Activated T-helper 1 cell treated with anti-CD3 and anti-CD28 coated beads, Interleukin-12 subunit alpha, Interleukin-12 subunit beta, Interleukin-2, Interleukin-4 antibody, amounts not matched to agents 30 ng/mL and 10 ng/mL and 1 ng/mL, durations not matched to agents 14 hours and 24 hours and 36 hours (primary cell): ENCODE measurements around the gene S100Z. TPM values are rescaled to one million over a fixed set of nuclear protein-coding genes. Genes with fewer than 3 reads are reported as not detected.
"Not testable (repeated sequence)": the region's sequence is repeated elsewhere in the genome, so short reads cannot be mapped to it uniquely, and the experiment has no call there.

Experiments
- DNase-seq: peaks from one replicate; pipeline ENCODE4 v3.0.0; 2021; ENCODE audit warnings: low spot score
- H3K27ac Mint-ChIP-seq: one replicate; pipeline ENCODE4 v1.8.0; 2021; ENCODE audit warnings: mild to moderate bottlenecking, mixed read lengths
- H3K27me3 Mint-ChIP-seq: one replicate; pipeline ENCODE4 v1.8.0; 2022; ENCODE audit warnings: mild to moderate bottlenecking, moderate library complexity, mixed read lengths; ENCODE audit not compliant: insufficient read depth
- H3K36me3 Mint-ChIP-seq: one replicate; pipeline ENCODE4 v1.8.0; 2021; ENCODE audit warnings: low read depth, mixed read lengths
- H3K4me1 Mint-ChIP-seq: one replicate; pipeline ENCODE4 v1.8.0; 2021; ENCODE audit warnings: low read depth, mixed read lengths
- H3K4me3 Mint-ChIP-seq: one replicate; pipeline ENCODE4 v1.8.0; 2021; ENCODE audit warnings: mild to moderate bottlenecking, moderate library complexity, mixed read lengths
- H3K9me3 Mint-ChIP-seq: one replicate; pipeline ENCODE4 v1.8.0; 2021; ENCODE audit warnings: mixed read lengths
- intact Hi-C: fragments of 100-400 bp; cut with micrococcal nuclease; formaldehyde crosslinking; loops from one replicate; pipeline ENCODE4 v1.15.1; 2024
- total RNA-seq: library from RNA; stranded (reverse); gene quantifications from 2 replicates; pipeline ENCODE4 v1.2.3, GENCODE V29; 2022

The S100Z gene
- total RNA-seq, 1 donor from 2014 or later, result 0.67 TPM

DNA sequence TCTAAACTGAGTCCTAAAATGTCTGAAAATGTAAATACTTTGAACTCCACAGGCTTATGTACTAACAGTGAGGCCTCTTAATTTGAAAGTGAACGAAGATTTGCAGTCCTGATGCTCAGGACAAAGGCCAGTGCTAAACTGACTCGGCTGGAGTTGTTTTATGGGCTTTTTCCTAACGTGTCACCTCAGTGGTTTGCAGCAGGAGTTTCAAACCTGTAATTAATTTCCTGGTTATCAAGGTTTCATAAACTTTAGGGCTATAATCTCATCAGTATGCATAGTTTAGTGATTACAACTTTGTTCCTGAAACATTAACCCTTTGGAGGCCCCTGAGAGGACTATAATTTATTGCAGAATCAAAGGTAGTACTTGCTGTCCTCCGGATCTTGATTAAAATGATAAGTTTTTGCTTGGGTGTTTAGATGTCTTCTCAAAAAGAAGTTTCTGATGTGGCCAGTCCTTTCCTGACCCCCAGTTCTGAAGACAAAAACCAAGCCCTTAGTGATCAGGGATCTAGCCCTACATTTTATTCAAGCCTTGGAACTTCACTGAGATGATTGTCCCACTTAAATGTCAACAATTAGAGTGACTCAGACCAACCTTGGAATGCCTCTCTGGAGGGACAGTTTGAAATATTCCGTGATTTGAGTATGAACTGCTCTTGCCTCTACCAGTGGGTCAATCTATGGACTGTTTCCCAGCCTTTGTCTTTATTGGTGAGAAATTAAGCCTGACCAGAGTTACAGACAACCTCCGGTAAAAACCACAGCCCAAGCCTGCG, 11.1 kb upstream of the S100Z start:
- Mint-ChIP-seq H3K36me3 (no peaks in the 10 kb centered on the region), H3K9me3 (no peaks in the 10 kb centered on the region), H3K27me3 (peaks cover 8% of the 10 kb centered on the region), H3K4me3 (no peak overlapping the region), H3K27ac (no peak overlapping the region), H3K4me1 (no peaks in the 10 kb centered on the region)
- intact Hi-C loops, result no loop called here
- no peak for DNase-seq

DNA sequence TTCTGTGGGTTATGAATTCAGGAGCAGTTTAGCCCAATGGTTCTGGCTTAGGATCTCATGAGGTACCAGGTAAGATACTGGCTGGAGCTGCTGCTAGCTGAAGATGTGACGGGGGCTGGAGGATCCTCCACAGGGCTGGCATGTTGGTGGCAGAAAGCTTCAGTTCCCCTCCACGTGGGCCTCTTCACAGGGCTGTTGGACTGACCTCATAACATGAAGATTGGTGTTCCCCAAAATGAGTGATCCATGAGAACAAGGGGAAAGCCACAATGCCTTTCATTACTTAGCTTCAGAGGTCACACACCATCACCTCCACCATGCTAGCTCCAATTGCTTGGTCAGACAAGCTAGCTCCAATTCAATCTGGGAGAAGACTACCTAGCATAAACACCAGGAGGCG, 8.5 kb upstream of the S100Z start:
- no peak overlapping the region for H3K27ac Mint-ChIP-seq
- intact Hi-C loops, result no loop called here
- H3K36me3 Mint-ChIP-seq, result no peaks in the 10 kb centered on the region
- H3K9me3 Mint-ChIP-seq, result no peaks in the 10 kb centered on the region
- H3K4me1 Mint-ChIP-seq, result no peaks in the 10 kb centered on the region
- no peak for DNase-seq
- no peak overlapping the region for H3K4me3 Mint-ChIP-seq
- H3K27me3 Mint-ChIP-seq, result peaks cover 13% of the 10 kb centered on the region

DNA sequence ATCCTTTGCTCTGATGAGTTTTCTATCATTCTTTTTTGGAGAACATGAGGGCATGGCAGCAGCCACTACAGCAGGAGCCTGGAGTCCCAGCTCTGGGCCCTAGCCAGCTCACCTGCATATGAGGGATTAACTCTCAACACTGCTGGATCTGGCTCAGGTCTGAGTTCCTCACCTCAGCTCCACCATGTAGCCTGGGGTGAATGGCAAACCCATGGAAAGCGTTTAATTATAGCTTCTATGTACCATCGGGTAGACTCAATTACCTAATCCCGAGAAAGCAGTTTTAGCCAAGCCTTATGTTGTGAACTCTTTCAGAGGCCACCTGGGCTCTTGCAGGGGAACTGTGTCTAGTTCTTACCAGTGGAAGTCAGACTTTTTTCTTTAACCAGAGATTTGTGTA, 3.9 kb upstream of the S100Z start:
- Mint-ChIP-seq H3K9me3 (no peaks in the 10 kb centered on the region), H3K27me3 (peaks cover 13% of the 10 kb centered on the region), H3K4me1 (peaks cover 18% of the 10 kb centered on the region), H3K36me3 (no peaks in the 10 kb centered on the region), H3K4me3 (no peak overlapping the region), H3K27ac (no peak overlapping the region)
- intact Hi-C loops, result no loop called here
- DNase-seq, result no peak

DNA sequence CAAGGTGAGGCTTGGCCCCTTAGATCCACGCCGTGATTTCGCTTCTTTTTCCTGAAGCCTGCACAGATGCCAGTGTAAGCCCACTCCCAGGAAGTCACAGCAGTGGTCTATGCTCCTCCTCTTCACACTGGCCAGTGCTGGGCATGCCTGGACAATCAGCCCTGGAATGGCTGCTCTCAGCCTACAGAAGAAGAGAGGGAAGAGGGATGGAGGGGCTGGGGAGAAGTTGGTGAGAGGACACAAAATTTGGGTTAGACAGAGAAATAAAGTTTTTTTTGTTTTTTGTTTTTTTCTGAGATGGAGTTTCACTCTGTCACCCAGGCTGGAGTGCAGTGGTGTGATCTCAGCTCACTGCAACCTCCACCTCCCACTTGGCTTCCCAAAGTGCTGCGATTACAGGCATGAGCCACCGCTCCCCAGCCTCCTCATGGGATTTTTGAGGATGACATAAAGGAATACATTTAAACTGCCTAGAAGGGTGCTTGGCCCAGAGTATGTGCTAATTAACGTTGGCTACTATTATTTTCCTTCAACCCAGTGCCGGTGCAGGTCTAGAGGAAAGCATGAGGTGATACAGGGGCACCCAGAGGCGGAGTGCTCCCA, 830 bp downstream of the S100Z start:
- H3K4me3 Mint-ChIP-seq, result peak overlapping the region; percentile 49
- H3K27ac Mint-ChIP-seq, result peak overlapping the region; percentile 27
- H3K4me1 Mint-ChIP-seq, result peaks cover 44% of the 10 kb centered on the region
- H3K9me3 Mint-ChIP-seq, result peaks cover 10% of the 10 kb centered on the region
- no peak for DNase-seq
- intact Hi-C loops, result no loop called here
- peaks cover 10% of the 10 kb centered on the region for H3K36me3 Mint-ChIP-seq
- peaks cover 8% of the 10 kb centered on the region for H3K27me3 Mint-ChIP-seq

DNA sequence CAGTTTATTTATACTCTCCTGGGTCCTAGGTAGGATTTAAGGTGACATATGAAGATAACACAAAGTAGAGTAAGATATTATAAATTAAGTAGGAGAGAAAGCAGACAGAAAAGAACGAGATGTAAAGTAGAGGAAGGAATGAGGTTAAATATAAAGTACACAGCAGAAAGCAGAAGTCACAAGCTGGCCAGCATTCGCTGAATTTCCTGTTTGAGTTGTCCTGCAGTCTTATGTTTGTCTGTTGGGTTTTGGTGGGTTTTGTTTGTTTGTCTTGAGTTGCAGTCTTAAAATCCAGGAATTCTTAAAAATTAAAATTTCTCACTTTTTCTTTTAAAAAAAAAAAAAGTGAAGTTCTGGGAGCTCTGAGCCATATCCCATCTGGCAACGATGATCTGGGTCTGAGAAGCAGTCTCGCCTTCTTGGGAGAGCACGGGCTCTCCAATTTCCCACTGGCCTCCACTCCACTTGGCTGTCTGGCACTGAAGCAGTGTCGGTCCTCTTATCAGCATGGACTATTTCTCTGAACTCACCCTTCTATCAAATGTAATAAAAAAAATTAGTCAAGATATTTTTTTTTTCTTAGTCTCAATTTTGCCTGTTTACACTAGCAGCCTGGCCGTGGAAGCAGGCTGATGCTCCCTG, 2.0 kb downstream of the S100Z start:
- H3K36me3 Mint-ChIP-seq, result peaks cover 21% of the 10 kb centered on the region
- H3K4me1 Mint-ChIP-seq, result peaks cover 56% of the 10 kb centered on the region
- H3K4me3 Mint-ChIP-seq, result no peak overlapping the region
- no peak overlapping the region for H3K27ac Mint-ChIP-seq
- DNase-seq, result no peak
- H3K9me3 Mint-ChIP-seq, result peaks cover 19% of the 10 kb centered on the region
- H3K27me3 Mint-ChIP-seq, result peaks cover 2% of the 10 kb centered on the region
- intact Hi-C loops, result no loop called here

DNA sequence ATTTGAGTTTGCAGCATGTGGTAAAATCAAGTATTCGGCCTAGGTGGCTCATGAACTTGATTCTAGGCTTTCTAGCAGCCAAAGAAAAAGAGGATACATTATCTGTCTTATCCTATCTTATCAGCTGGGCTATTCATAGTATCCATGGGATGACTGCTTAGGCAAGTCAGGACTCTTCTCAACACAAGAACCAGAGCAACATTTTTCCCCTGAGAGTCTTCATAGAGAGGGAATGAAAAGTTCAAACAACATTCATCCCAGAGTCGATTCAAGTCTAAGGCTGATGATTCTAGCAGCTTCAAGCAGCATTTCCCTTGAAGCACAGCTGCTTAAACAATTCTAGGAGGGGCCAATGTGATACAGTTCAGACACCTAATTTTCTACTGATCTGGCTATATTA, 3.0 kb downstream of the S100Z start:
- no peaks in the 10 kb centered on the region for H3K27me3 Mint-ChIP-seq
- DNase-seq, result no peak
- no peak overlapping the region for H3K4me3 Mint-ChIP-seq
- H3K9me3 Mint-ChIP-seq, result peaks cover 22% of the 10 kb centered on the region
- H3K27ac Mint-ChIP-seq, result no peak overlapping the region
- H3K4me1 Mint-ChIP-seq, result peaks cover 59% of the 10 kb centered on the region
- intact Hi-C loops, result no loop called here
- peaks cover 21% of the 10 kb centered on the region for H3K36me3 Mint-ChIP-seq

DNA sequence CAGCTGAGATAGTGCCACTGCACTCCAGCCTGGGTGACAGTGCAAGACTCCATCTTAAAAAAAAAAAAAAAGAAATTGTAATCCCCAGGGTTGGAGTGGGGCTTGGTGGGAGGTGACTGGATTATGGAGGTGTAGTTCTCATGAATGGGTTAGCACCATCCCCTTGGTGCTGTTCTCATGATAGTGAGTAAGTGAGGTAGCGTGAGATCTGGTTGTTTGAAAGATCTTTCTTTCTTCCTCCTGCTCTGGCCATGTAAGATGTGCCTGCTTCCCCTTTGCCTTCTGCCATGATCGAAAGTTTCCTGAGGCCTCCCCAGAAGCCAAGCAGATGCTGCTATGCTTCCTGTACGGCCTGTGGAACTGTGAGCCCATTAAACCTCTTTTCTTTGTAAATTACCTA, 3.9 kb downstream of the S100Z start:
- intact Hi-C loops, H3K27ac Mint-ChIP-seq, H3K27me3 Mint-ChIP-seq, DNase-seq, H3K4me3 Mint-ChIP-seq: not testable (repeated sequence)
- Mint-ChIP-seq H3K9me3 (peaks cover 22% of the 10 kb centered on the region), H3K36me3 (peaks cover 21% of the 10 kb centered on the region), H3K4me1 (peaks cover 59% of the 10 kb centered on the region)

DNA sequence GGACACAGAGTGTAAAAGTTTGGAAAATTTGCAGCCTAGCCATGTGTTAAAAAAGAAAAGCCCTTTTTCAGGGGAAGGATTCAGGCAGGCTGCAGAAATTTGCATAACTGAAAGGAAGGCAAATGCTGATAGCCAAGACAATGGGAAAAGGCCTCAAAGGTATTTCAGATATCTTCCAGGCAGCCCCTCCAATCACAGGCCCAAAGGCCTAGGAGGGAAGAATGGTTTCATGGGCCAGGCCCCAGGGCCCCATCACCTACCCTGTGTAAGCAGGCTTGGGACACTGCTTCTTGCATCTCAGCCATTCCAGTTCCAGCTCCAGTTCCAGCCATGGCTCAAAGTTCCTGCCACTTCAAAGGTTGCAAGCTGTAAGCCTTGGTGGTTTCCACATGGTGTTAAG, 4.8 kb downstream of the S100Z start:
- intact Hi-C loops, result loop anchor here (5.0 kb wide), 1 partner anchor 923 kb away; the partner anchor contains the start of gene TBCA
- Mint-ChIP-seq H3K9me3 (peaks cover 22% of the 10 kb centered on the region), H3K27ac (no peak overlapping the region), H3K36me3 (peaks cover 21% of the 10 kb centered on the region), H3K4me3 (no peak overlapping the region), H3K4me1 (peaks cover 53% of the 10 kb centered on the region), H3K27me3 (no peaks in the 10 kb centered on the region)
- DNase-seq, result no peak

DNA sequence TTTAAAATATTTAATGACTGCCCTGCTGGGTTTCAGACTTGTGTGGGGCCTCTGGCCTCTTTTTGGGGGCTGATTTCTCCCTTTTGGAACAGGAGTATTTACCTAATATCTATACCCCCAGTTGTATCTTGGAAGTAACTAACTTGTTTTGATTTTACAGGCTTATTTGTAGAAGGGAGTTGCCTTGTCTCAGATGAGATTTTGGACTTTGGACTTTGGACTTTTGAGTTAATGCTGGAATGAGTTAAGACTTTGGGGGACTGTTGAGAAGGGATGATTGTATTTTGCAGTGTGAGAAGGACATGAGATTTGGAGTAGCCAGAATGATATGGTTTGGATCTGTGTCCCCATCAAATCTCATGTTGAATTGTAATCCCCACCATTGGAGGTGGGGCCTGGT, 5.7 kb downstream of the S100Z start:
- Mint-ChIP-seq H3K27ac (peak overlapping the region; percentile 94), H3K4me3 (peak overlapping the region; percentile 50), H3K9me3 (peaks cover 22% of the 10 kb centered on the region), H3K4me1 (peaks cover 45% of the 10 kb centered on the region), H3K36me3 (peaks cover 21% of the 10 kb centered on the region)
- intact Hi-C loops, result loop anchor here (5.0 kb wide), 1 partner anchor 922 kb away; the partner anchor contains the start of gene TBCA
- H3K27me3 Mint-ChIP-seq, DNase-seq: not testable (repeated sequence)

DNA sequence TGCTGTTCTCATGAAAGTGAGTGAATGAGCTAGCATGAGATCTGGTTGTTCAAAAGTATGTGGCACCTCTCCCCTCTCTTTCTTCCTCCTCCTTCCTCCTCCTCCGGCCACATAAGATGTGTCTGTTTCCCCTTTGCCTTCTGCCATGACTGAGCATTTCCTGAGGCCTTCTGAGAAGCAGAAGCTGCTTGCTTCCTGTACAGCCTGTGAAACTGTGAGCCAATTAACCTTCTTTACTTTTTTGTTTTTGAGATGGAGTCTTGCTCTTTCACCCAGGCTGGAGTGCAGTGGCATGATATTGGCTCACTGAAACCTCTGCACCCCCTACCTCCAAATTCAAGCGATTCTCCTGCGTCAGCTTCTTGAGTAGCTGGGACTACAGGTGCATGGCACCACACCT, 6.1 kb downstream of the S100Z start:
- Mint-ChIP-seq H3K27ac (peak overlapping the region; percentile 94), H3K27me3 (no peaks in the 10 kb centered on the region), H3K4me1 (peaks cover 40% of the 10 kb centered on the region), H3K9me3 (peaks cover 22% of the 10 kb centered on the region), H3K4me3 (peak overlapping the region; percentile 50), H3K36me3 (peaks cover 21% of the 10 kb centered on the region)
- intact Hi-C loops, result loop anchor here (5.0 kb wide), 1 partner anchor 921 kb away; the partner anchor contains the start of gene TBCA
- peak; percentile 26 for DNase-seq

DNA sequence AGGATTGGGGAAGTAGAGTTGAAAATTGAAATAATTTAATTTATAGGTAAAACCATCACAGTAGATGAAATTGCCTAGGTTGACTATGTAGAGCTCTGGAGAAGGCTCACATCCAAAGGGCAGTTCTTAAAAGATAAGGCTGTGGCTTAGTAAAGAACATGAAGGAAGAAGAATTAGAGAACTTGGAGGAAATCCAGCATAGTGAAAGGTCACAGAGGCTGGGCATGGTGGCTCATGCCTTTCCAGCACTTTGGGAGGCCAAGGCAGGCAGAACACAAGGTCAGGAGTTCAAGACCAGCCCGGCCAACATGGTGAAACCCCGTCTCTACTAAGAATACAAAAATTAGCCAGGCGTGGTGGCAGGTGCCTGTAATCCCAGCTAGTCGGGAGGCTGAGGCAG, 7.0 kb downstream of the S100Z start:
- H3K27ac Mint-ChIP-seq, result peak overlapping the region; percentile 64
- peaks cover 22% of the 10 kb centered on the region for H3K9me3 Mint-ChIP-seq
- not testable (repeated sequence) for DNase-seq, H3K27me3 Mint-ChIP-seq, H3K4me3 Mint-ChIP-seq
- peaks cover 32% of the 10 kb centered on the region for H3K4me1 Mint-ChIP-seq
- intact Hi-C loops, result loop anchor here (5.0 kb wide), 1 partner anchor 921 kb away; the partner anchor contains the start of gene TBCA
- peaks cover 21% of the 10 kb centered on the region for H3K36me3 Mint-ChIP-seq

DNA sequence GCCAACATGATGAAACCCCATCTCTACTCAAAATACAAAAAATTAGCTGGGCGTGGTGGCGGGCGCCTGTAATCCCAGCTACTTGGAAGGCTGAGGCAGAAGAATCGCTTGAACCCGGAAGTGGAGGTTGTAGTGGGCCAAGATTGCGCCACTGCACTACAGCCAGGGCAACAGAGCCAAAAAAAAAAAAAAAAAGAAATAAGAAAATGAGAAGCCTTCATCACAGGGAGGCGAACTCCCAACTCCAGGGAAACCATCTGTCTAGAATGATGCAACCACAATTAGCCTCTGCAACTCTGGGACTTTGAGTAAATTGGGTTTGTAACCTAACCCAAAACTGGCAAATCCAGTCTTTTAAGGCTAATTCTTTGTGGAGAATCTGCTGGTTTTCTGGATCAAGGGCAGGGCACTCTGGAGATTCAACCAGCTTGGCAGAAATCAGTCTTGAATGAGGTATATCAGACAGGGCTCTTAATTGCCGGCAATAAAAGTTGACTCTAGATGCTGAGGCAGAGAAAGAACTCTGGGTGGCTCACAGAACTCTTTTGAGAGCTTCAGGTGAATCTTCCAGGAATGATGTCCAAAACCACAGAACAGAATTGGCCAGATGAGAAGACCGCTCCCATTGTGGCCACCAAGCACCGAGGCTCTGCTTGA, 9.9 kb downstream of the S100Z start:
- Mint-ChIP-seq H3K27ac (no peak overlapping the region), H3K4me3 (no peak overlapping the region), H3K36me3 (peaks cover 14% of the 10 kb centered on the region), H3K27me3 (no peaks in the 10 kb centered on the region), H3K9me3 (peaks cover 16% of the 10 kb centered on the region), H3K4me1 (peaks cover 24% of the 10 kb centered on the region)
- no peak for DNase-seq
- intact Hi-C loops, result loop anchor here (5.0 to 10.0 kb wide), 2 partner anchors 918 to 1435 kb away; partner anchors contain the start of genes AP3B1 and TBCA
